ENCODE measurements around the gene AATF. TPM values are rescaled to one million over a fixed set of nuclear protein-coding genes. Genes with fewer than 3 reads are reported as not detected.
A peak's percentile ranks its signal among the peaks of the same experiment; 100 is the strongest.

Gene AATF
- total RNA-seq, 2 experiments from 2014 or later, result 76.7 to 78.8 TPM

GRCh38 chr17:36922175-36922574 is 26.6 kb upstream of the AATF start:
- H3K36me3 Mint-ChIP-seq (ENCODE audit: low read depth), result no peaks in the 10 kb centered on the region
- ChIA-PET POLR2A (interaction anchor here (1.1 kb wide), 1 partner anchor 17 kb away, joined by 3 read pairs; no protein-coding TSS in a partner anchor), CTCF (no interaction called here)
- DNase-seq, result no peak
- H3K9me3 Mint-ChIP-seq, result no peaks in the 10 kb centered on the region
- peaks cover 11% of the 10 kb centered on the region for H3K4me1 Mint-ChIP-seq
- peaks cover 33% of the 10 kb centered on the region for H3K27me3 Mint-ChIP-seq
- H3K4me3 Mint-ChIP-seq, result no peak overlapping the region
- no peak overlapping the region for H3K27ac Mint-ChIP-seq

- CTCF ChIA-PET, result no interaction called here
These were observed 24.9 kb upstream of the AATF start for GRCh38 chr17:36923814-36924221.

GRCh38 chr17:36926226-36926625 is 22.5 kb upstream of the AATF start:
- ChIA-PET CTCF (no interaction called here), POLR2A (no interaction called here)
- Mint-ChIP-seq H3K4me3 (no peak overlapping the region), H3K27me3 (peaks cover 52% of the 10 kb centered on the region), H3K4me1 (peaks cover 13% of the 10 kb centered on the region), H3K27ac (no peak overlapping the region), H3K36me3 (ENCODE audit: low read depth) (no peaks in the 10 kb centered on the region), H3K9me3 (no peaks in the 10 kb centered on the region)
- DNase-seq, result no peak

More at GRCh38 chr17:36923814-36924221, 24.9 kb upstream of the AATF start:
- POLR2A ChIA-PET, result no interaction called here
- Mint-ChIP-seq H3K9me3 (no peaks in the 10 kb centered on the region), H3K27ac (no peak overlapping the region), H3K36me3 (ENCODE audit: low read depth) (no peaks in the 10 kb centered on the region), H3K4me3 (no peak overlapping the region), H3K4me1 (peaks cover 19% of the 10 kb centered on the region), H3K27me3 (peaks cover 44% of the 10 kb centered on the region)
- no peak for DNase-seq

DNA sequence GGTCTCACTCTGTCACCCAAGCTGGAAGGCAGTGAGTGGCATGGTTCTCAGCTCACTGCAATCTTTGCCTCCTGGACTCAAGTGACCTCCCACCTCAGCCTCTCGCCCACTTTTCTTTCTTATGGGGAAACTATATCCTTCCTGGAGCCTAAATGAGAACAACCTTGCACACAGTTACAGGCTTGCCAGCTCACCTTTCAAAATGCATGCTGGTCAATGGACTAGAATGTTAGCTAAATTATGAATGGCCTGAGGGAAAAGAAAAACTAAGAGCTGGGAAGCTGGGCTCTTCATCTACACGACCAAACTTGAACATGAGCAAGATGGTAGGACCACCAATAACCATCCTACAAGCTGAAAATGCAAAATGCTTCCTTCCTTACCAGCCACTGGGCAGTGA is 22.1 kb upstream of the AATF start:
- Mint-ChIP-seq H3K36me3 (ENCODE audit: low read depth) (no peaks in the 10 kb centered on the region), H3K4me1 (peaks cover 9% of the 10 kb centered on the region), H3K27ac (no peak overlapping the region), H3K4me3 (no peak overlapping the region), H3K9me3 (no peaks in the 10 kb centered on the region), H3K27me3 (peaks cover 56% of the 10 kb centered on the region)
- DNase-seq, result no peak
- POLR2A ChIA-PET, result no interaction called here
- CTCF ChIA-PET, result no interaction called here

DNA sequence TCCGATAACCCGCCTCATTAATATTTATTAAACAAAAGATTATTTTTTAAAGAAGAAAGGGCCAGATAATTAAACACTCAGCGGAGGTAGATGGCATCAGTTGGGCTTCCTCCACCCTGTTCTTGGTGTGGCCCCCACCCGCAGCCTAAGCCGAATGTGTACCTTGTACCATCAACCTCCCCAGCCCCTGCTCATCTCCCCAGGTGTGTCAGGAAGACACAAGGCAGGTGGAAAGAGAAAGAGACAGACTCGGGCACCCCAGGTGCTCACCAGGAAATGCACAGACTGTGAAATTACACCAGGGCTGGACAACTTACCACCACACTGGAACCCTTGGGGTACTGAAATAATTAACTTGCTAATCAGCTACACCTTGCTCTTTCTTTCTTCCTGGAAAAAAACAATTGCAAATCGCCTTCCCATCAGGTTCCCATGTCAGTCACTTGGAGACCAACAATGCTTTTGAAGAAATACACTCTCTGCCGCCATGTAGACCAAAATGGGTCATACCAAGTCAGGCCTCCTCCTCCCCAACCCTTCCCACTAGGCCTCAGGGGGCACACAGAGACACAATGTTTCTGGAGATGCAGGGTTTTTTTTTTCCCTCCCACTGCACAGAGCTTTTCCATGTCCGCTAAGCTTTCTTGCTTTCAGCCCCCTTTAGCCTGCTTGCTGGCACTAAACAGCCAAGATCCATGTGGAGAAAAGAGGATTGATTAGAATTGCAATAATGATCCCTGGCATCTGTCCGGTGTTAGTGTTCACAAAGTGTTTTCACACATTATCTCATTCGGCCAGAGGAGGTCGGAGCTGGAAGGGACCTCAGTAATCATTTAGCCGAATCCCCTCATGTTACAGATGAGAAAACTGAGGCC is 20.0 kb upstream of the AATF start:
- peaks cover 72% of the 10 kb centered on the region for H3K27me3 Mint-ChIP-seq
- DNase-seq, result no peak
- H3K9me3 Mint-ChIP-seq, result no peaks in the 10 kb centered on the region
- H3K27ac Mint-ChIP-seq, result no peak overlapping the region
- H3K36me3 Mint-ChIP-seq (ENCODE audit: low read depth), result peaks cover 4% of the 10 kb centered on the region
- CTCF ChIA-PET, result no interaction called here
- peaks cover 25% of the 10 kb centered on the region for H3K4me1 Mint-ChIP-seq
- POLR2A ChIA-PET, result no interaction called here
- no peak overlapping the region for H3K4me3 Mint-ChIP-seq

DNA sequence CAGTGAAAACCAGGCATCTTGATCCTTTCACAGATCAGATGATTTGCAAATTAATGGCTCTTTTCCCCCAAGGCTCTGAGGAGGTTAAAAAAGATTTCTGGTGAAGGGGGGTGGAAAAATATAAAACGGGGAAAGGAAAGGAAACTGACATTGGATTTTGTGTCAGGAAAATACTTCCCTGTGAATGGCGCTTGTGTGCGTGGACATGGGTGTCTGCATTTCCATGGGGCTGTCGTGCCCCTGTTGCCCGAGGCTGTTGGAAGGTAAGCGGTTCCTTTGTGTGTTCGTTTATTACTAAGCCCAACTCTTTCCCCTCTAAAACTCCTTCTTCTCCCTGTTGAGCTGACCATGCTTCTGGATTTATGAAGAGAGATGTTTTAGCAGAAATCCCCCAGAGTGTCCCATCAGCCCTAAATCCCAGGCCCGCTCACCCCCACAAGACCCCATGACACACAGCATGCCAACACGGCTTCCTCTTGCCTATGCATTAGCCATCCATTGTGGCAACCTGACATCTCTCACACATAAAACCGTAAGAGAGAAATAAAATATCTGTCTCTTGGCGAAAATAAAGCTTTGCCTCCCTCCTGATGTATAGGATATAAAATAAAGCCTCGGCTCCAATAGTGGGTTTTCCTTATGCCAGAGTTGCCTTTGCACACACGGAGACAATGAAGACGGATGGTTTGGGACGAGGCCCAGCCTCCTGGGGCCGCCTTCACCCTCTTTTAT is 18.7 kb upstream of the AATF start:
- CTCF ChIA-PET, result no interaction called here
- H3K27me3 Mint-ChIP-seq, result peaks cover 81% of the 10 kb centered on the region

GRCh38 chr17:36930583-36930900 is 18.2 kb upstream of the AATF start:
- ChIA-PET POLR2A (no interaction called here), CTCF (no interaction called here)
- H3K4me1 Mint-ChIP-seq, result peaks cover 39% of the 10 kb centered on the region
- no peak for DNase-seq
- peaks cover 9% of the 10 kb centered on the region for H3K36me3 Mint-ChIP-seq (ENCODE audit: low read depth)
- H3K27ac Mint-ChIP-seq, result no peak overlapping the region
- peaks cover 86% of the 10 kb centered on the region for H3K27me3 Mint-ChIP-seq
- H3K4me3 Mint-ChIP-seq, result no peak overlapping the region
- no peaks in the 10 kb centered on the region for H3K9me3 Mint-ChIP-seq

More for the DNA sequence above, 18.7 kb upstream of the AATF start:
- no peak for DNase-seq
- Mint-ChIP-seq H3K36me3 (ENCODE audit: low read depth) (peaks cover 6% of the 10 kb centered on the region), H3K27ac (no peak overlapping the region), H3K4me3 (no peak overlapping the region), H3K4me1 (peaks cover 34% of the 10 kb centered on the region), H3K9me3 (no peaks in the 10 kb centered on the region)
- POLR2A ChIA-PET, result no interaction called here

DNA sequence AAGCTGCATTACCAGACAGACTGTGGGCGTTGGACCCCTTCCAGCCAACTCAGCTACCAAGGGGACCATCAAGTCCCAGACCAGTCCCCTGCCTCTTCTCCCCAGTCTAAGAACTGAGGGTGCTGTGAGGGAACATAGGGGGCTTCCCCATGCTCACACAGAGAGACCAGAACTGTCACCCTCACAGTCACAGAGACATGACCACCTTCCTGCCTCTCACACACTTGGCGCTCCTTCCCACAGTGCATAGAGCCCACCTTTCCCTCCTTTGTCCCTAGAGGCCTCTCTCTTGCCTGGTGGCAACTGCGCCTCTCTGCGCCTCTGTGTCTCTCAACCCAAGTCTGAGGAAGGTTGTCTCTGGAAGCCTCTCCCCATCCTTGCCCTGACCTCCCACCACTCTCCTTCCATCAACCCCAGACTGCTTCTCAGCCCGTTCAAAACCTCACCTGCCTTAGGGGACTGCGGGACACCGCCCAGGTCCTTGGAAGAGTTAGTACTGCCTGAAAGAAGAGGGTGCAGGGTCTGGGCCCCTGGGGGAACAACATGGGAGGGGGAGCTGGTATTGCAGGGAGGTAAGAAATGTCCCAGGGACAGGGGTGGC is 17.6 kb upstream of the AATF start:
- Mint-ChIP-seq H3K36me3 (ENCODE audit: low read depth) (peaks cover 9% of the 10 kb centered on the region), H3K4me1 (peaks cover 44% of the 10 kb centered on the region), H3K9me3 (no peaks in the 10 kb centered on the region), H3K4me3 (no peak overlapping the region), H3K27me3 (peaks cover 89% of the 10 kb centered on the region), H3K27ac (no peak overlapping the region)
- no peak for DNase-seq
- CTCF ChIA-PET, result no interaction called here
- POLR2A ChIA-PET, result no interaction called here

DNA sequence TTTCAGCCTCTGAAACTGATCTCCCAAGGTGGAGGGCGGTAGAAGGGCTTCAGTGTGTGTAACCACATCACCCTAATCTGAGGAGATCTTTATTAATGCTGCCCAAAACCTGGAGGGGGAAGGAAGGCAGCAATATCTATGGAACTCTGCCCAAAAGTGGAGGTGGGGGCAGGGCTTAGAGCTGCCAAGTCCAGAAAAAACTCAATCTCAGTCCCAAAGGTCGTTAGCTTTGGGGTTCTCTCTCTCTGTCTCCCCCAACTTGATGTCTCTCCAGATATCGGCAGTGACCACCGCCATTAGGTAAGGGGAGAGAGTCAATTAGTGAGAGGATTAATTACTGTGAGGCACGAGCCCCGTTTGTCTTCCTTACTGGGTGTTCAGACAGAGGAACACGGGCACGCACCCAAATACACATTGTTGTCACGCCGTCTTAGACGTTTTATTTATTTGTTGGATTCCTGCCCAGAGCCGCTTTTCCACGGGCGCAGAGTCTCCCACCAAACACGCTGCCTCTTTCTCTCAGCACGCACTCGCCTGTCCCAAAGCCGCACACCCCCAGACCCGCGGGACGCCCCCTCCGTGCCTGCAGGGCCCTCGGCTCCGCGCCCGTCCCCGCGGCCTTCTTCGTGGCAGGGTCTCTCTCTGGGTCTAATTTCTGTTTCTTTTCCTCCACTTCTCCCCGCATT is 16.9 kb upstream of the AATF start:
- peak overlapping the region; percentile 34 for H3K4me3 Mint-ChIP-seq
- peaks cover 90% of the 10 kb centered on the region for H3K27me3 Mint-ChIP-seq
- no peaks in the 10 kb centered on the region for H3K9me3 Mint-ChIP-seq
- H3K4me1 Mint-ChIP-seq, result peaks cover 48% of the 10 kb centered on the region
- no peak overlapping the region for H3K27ac Mint-ChIP-seq
- no peak for DNase-seq
- POLR2A ChIA-PET, result no interaction called here
- CTCF ChIA-PET, result interaction anchor here (1.1 kb wide), 1 partner anchor 13 kb away, joined by 3 read pairs; no protein-coding TSS in a partner anchor
- peaks cover 9% of the 10 kb centered on the region for H3K36me3 Mint-ChIP-seq (ENCODE audit: low read depth)

DNA sequence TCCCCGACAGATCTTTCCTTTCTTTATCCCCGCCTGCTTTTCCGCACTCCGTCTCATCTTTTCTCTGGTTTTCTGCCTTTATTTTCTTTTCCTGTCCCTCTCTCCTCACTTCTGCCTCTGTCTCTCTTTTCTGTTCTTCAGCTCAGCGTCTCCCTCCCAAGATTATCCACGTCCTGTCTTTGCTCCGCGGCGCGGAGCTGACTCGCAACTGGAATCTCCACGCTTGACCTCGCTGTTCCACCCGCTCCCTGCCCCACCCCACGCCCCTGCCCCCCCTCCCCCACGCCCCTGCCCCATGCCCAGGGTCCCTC is 16.4 kb upstream of the AATF start:
- ChIA-PET CTCF (interaction anchor here (1.1 kb wide), 1 partner anchor 13 kb away, joined by 3 read pairs; no protein-coding TSS in a partner anchor), POLR2A (no interaction called here)
- Mint-ChIP-seq H3K4me3 (peak overlapping the region; percentile 34), H3K27ac (no peak overlapping the region), H3K9me3 (no peaks in the 10 kb centered on the region), H3K36me3 (ENCODE audit: low read depth) (peaks cover 9% of the 10 kb centered on the region), H3K27me3 (peaks cover 92% of the 10 kb centered on the region), H3K4me1 (peaks cover 53% of the 10 kb centered on the region)
- DNase-seq, result no peak

DNA sequence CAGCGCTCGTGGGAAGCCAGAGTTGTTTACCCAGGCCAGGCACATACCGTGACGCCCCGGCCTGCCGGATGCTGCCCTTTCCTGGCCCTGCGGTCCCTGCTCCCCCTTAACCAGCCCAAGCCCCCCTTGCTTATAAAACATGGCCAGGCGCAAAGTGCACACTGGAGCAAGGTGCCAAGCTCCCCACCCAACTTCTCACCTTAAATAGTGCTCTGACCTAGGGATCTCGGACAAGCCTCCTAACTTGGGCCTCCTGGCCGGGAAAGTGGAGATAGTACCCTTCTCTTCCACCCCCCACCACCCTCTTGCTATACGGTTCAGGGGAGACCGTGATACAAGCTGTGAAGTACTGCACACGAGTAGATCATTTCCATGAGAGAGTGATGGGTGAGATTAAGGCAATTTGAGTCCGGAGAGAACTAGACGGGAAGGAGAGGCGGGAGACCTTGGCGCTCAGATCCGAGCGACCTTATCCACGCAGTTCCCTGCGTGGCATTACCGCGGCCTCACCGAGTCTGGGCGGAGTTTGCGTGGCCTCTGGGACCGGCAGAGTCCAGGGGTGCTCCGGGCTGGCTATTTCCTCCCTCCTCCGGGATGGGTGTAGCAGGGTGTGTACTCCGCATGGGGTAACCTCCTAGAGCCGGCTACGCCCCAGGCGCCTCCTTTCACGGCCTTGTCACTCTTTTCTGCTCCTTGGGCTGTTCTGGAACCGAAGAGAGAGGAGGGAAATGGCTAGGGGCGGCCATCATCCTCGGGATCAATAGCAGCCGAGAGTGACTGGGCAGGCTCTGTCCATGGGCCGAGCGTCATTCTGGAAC is 15.9 kb upstream of the AATF start:
- peak overlapping the region; percentile 6 for H3K4me3 Mint-ChIP-seq
- no peak for DNase-seq
- no peaks in the 10 kb centered on the region for H3K9me3 Mint-ChIP-seq
- ChIA-PET CTCF (interaction anchor here (1.1 kb wide), 1 partner anchor 12 kb away, joined by 3 read pairs; no protein-coding TSS in a partner anchor), POLR2A (no interaction called here)
- H3K27ac Mint-ChIP-seq, result peak overlapping the region; percentile 4
- peaks cover 57% of the 10 kb centered on the region for H3K4me1 Mint-ChIP-seq
- H3K36me3 Mint-ChIP-seq (ENCODE audit: low read depth), result peaks cover 10% of the 10 kb centered on the region
- H3K27me3 Mint-ChIP-seq, result peaks cover 92% of the 10 kb centered on the region

GRCh38 chr17:36933512-36934143 is 15.1 kb upstream of the AATF start:
- Mint-ChIP-seq H3K9me3 (no peaks in the 10 kb centered on the region), H3K27me3 (peaks cover 93% of the 10 kb centered on the region), H3K4me1 (peaks cover 56% of the 10 kb centered on the region), H3K36me3 (ENCODE audit: low read depth) (peaks cover 11% of the 10 kb centered on the region), H3K4me3 (peak overlapping the region; percentile 25), H3K27ac (no peak overlapping the region)
- no peak for DNase-seq
- ChIA-PET POLR2A (interaction anchor here (1.0 kb wide), 2 partner anchors 9 to 15 kb away, joined by 3 to 4 read pairs; partner anchors contain the start of gene AATF), CTCF (interaction anchor here (0.6 kb wide), 1 partner anchor 330 kb away, joined by 3 read pairs; no protein-coding TSS in a partner anchor)
